GM12872 (cell line): ENCODE measurements around the gene SCAP.
A peak's percentile ranks its signal among the peaks of the same experiment; 100 is the strongest.

Source experiments
- CTCF ChIP-seq: IDR thresholded peaks from 3 replicates; pipeline ENCODE4 v1.5.1; 2011; ENCODE audit warnings: low read depth, mild to moderate bottlenecking, low read length, moderate library complexity; ENCODE audit not compliant: insufficient read depth

The SCAP gene

GRCh38 chr3:47409284-47409683 is 66.5 kb downstream of the SCAP start:
- TF ChIP-seq CTCF, result no peak

GRCh38 chr3:47408839-47409229 is 66.9 kb downstream of the SCAP start:
- TF ChIP-seq CTCF, result no peak

GRCh38 chr3:47407896-47408838 is 67.6 kb downstream of the SCAP start:
- TF ChIP-seq CTCF, result no peak

- no peak for TF ChIP-seq CTCF
Observed at GRCh38 chr3:47407237-47407636, 68.5 kb downstream of the SCAP start.

- TF ChIP-seq CTCF, result 0 out of 3 replicates have a peak, but pooled peaks have one; percentile 2
Observed at GRCh38 chr3:47406762-47407149, 69.0 kb downstream of the SCAP start.

- no peak for TF ChIP-seq CTCF
Observed at GRCh38 chr3:47405820-47406761, 69.7 kb downstream of the SCAP start.
